H1 (cell line): ENCODE results near the gene TLK1. TPM values are rescaled to one million over a fixed set of nuclear protein-coding genes. Genes with fewer than 3 reads are reported as not detected.

ENCODE experiments used
- CTCF ChIA-PET: fragments of 300-600 bp; sonication (Branson Sonifier 250); formaldehyde crosslinking; loops from one replicate; lab custom pipeline; 2021; ENCODE audit not compliant: partially characterized antibody; lab: Charles Lee
- POLR2A ChIA-PET: fragments of 300-600 bp; sonication (Branson Sonifier 250); formaldehyde crosslinking; loops from one replicate; lab custom pipeline; 2021; ENCODE audit warnings: inconsistent platforms; ENCODE audit not compliant: partially characterized antibody; lab: Charles Lee
- DNase-seq, 2 experiments: peaks; one replicate each; pipeline versions ENCODE4 v3.0.0 to v3.0.0-alpha.2; 2010 to 2022; ENCODE audit warnings: low spot score in 2 of 2, low read depth in 1 of 2, mixed read lengths in 1 of 2
- FAIRE-seq: peaks from 2 replicates; lab custom pipeline; 2011; peaks lifted over from hg19 to GRCh38; lab: Jason Lieb, UNC
- H2AFZ ChIP-seq: 2 replicates; pipeline ENCODE4 v1.8.1; 2012; ENCODE audit warnings: low read length, inconsistent platforms
- H2AK5ac ChIP-seq: 2 replicates; pipeline ENCODE4 v1.6.1; 2013; ENCODE audit warnings: low read depth, low read length
- H2BK120ac ChIP-seq: replicated peaks from 2 replicates; pipeline ENCODE3; 2013; ENCODE audit warnings: low read depth, low read length, inconsistent platforms
- H2BK12ac ChIP-seq: 2 replicates; pipeline ENCODE4 v1.6.1; 2013; ENCODE audit warnings: low read depth, low read length
- H2BK15ac ChIP-seq: 2 replicates; pipeline ENCODE4 v1.6.1; 2013; ENCODE audit warnings: low read length
- H2BK20ac ChIP-seq: 2 replicates; pipeline ENCODE4 v1.6.1; 2013; ENCODE audit warnings: low read length
- H2BK5ac ChIP-seq: 2 replicates; pipeline ENCODE4 v1.6.1; 2013; ENCODE audit warnings: low read depth, low read length
- H3K14ac ChIP-seq: 2 replicates; pipeline ENCODE4 v1.6.1; 2013; ENCODE audit warnings: inconsistent platforms; ENCODE audit not compliant: insufficient read length
- H3K18ac ChIP-seq: 2 replicates; pipeline ENCODE4 v1.6.1; 2013; ENCODE audit warnings: low read length; ENCODE audit errors: extremely low read depth
- H3K23ac ChIP-seq: 2 replicates; pipeline ENCODE4 v1.6.1; 2013; ENCODE audit warnings: inconsistent platforms; ENCODE audit not compliant: insufficient read length
- H3K23me2 ChIP-seq: 2 replicates; pipeline ENCODE4 v1.6.1; 2013; ENCODE audit warnings: low read depth, low read length
- H3K27ac ChIP-seq: 2 replicates; pipeline ENCODE4 v1.6.1; 2011; ENCODE audit warnings: low read depth, low read length, inconsistent platforms
- H3K27me3 ChIP-seq, 4 experiments: replicated peaks in 1 of 4; 1 replicate in 1 of 4; 2 replicates in 3 of 4; pipeline versions ENCODE4 v1.6.1 to v1.8.1; 2011 to 2013; ENCODE audit warnings: low read length in 3 of 4, mild to moderate bottlenecking in 3 of 4, inconsistent platforms in 2 of 4, mixed read lengths in 2 of 4, moderate library complexity in 1 of 4; ENCODE audit not compliant: control insufficient read depth in 3 of 4, insufficient read depth in 3 of 4; ENCODE audit errors: extremely low read depth in 1 of 4
- H3K36me3 ChIP-seq, 4 experiments: 2 replicates each; pipeline versions ENCODE4 v1.6.1 to v1.8.1; 2011 to 2013; ENCODE audit warnings: mild to moderate bottlenecking in 4 of 4, low read length in 3 of 4, moderate library complexity in 2 of 4, control low read depth in 1 of 4, inconsistent platforms in 1 of 4; ENCODE audit not compliant: insufficient read depth in 4 of 4, control insufficient read depth in 2 of 4
- H3K4ac ChIP-seq: replicated peaks from 2 replicates; pipeline ENCODE3; 2013; ENCODE audit warnings: low read length, low read depth, mixed read lengths, inconsistent platforms; ENCODE audit not compliant: insufficient read length
- H3K4me1 ChIP-seq, 4 experiments: replicated peaks in 1 of 4; 1 replicate in 1 of 4; 2 replicates in 3 of 4; pipeline versions ENCODE4 v1.6.1 to v1.8.1; 2011 to 2013; ENCODE audit warnings: low read length in 3 of 4, inconsistent platforms in 2 of 4, mixed read lengths in 1 of 4; ENCODE audit not compliant: insufficient read depth in 4 of 4, control insufficient read depth in 3 of 4
- H3K4me2 ChIP-seq, 2 experiments: 2 replicates each; pipeline versions ENCODE4 v1.6.1 to v1.8.1; 2011 to 2013; ENCODE audit warnings: low read depth in 2 of 2, low read length in 2 of 2, control low read depth in 1 of 2, inconsistent platforms in 1 of 2, mild to moderate bottlenecking in 1 of 2; ENCODE audit not compliant: insufficient read depth in 1 of 2
- H3K4me3 ChIP-seq, 4 experiments: fragments of 200-600, 300-600 bp in 1 of 4; sonication (generic), shearing (Covaris generic), sonication (Bioruptor Twin) in 1 of 4; 2 replicates each; pipeline versions ENCODE4 v1.5.1 to v1.8.1; 2011 to 2016; ENCODE audit warnings: low read length in 4 of 4, low read depth in 3 of 4, control low read depth in 2 of 4, inconsistent platforms in 2 of 4, mild to moderate bottlenecking in 2 of 4, mixed read lengths in 1 of 4, moderate library complexity in 1 of 4; ENCODE audit not compliant: insufficient read depth in 2 of 4; ENCODE audit errors: extremely low read depth in 1 of 4
- H3K56ac ChIP-seq: replicated peaks from 2 replicates; pipeline ENCODE3; 2013; ENCODE audit warnings: low read depth, mild to moderate bottlenecking, mixed read lengths, low read length, inconsistent platforms; ENCODE audit not compliant: insufficient read length
- H3K79me1 ChIP-seq: 2 replicates; pipeline ENCODE4 v1.6.1; 2013; ENCODE audit warnings: low read depth, low read length, control low read depth
- H3K79me2 ChIP-seq, 2 experiments: 2 replicates each; pipeline versions ENCODE4 v1.6.1 to v1.8.1; 2012 to 2013; ENCODE audit warnings: low read length in 2 of 2, mild to moderate bottlenecking in 2 of 2, inconsistent platforms in 1 of 2; ENCODE audit not compliant: insufficient read depth in 2 of 2, control insufficient read depth in 1 of 2
- H3K9ac ChIP-seq, 4 experiments: replicated peaks in 1 of 4; 1 replicate in 1 of 4; 2 replicates in 3 of 4; pipeline versions ENCODE4 v1.6.1 to v1.8.1; 2011 to 2013; ENCODE audit warnings: low read depth in 3 of 4, low read length in 3 of 4, control low read depth in 2 of 4, mild to moderate bottlenecking in 2 of 4, moderate library complexity in 2 of 4, inconsistent platforms in 1 of 4; ENCODE audit errors: extremely low read depth in 1 of 4
- H3K9me3 ChIP-seq, 2 experiments: 2 replicates each; pipeline versions ENCODE4 v1.6.1 to v1.8.1; 2012 to 2013; ENCODE audit warnings: mild to moderate bottlenecking in 2 of 2, moderate library complexity in 2 of 2, control low read depth in 1 of 2, inconsistent platforms in 1 of 2, low read depth in 1 of 2, low read length in 1 of 2, mixed read lengths in 1 of 2; ENCODE audit not compliant: insufficient read depth in 2 of 2
- H4K20me1 ChIP-seq, 2 experiments: replicated peaks in 1 of 2; 2 replicates each; pipeline versions ENCODE3 to v1.8.1; 2011 to 2013; ENCODE audit warnings: inconsistent platforms in 2 of 2, low read length in 2 of 2, mild to moderate bottlenecking in 1 of 2; ENCODE audit not compliant: insufficient read depth in 2 of 2, control insufficient read depth in 1 of 2
- H4K5ac ChIP-seq: 2 replicates; pipeline ENCODE4 v1.6.1; 2013; ENCODE audit warnings: low read length, low read depth, mixed read lengths, inconsistent platforms; ENCODE audit not compliant: insufficient read length
- H4K8ac ChIP-seq: 2 replicates; pipeline ENCODE4 v1.8.0; 2013; ENCODE audit warnings: mild to moderate bottlenecking, moderate library complexity, low read length, inconsistent platforms; ENCODE audit not compliant: insufficient read depth; ENCODE audit errors: extremely low read depth
- H4K91ac ChIP-seq: replicated peaks from 2 replicates; pipeline ENCODE3; 2013; ENCODE audit warnings: low read length, mixed read lengths, inconsistent platforms; ENCODE audit not compliant: insufficient read length
- BCL11A ChIP-seq, 2 experiments: IDR thresholded peaks; one replicate each; pipeline ENCODE4 v1.6.1; 2011; ENCODE audit warnings: low read depth in 2 of 2, low read length in 2 of 2, mild to moderate bottlenecking in 2 of 2
- TAF1 ChIP-seq: IDR thresholded peaks from 2 replicates; pipeline ENCODE4 v1.6.1; 2011; ENCODE audit warnings: mild to moderate bottlenecking, low read depth, low read length
- WGBS, 2 experiments: shearing (Covaris generic) in 1 of 2; methylation state at CpG; one replicate each; pipeline versions ENCODE4 v1.1.6 to v1.1.7; 2013 to 2015; ENCODE audit warnings: low lambda C conversion rate in 2 of 2, mixed read lengths in 2 of 2, inconsistent platforms in 1 of 2, low coverage in 1 of 2, missing lambda C conversion rate in 1 of 2; ENCODE audit not compliant: insufficient replicate concordance in 2 of 2, insufficient coverage in 1 of 2, insufficient read length in 1 of 2; ENCODE audit errors: extremely low coverage in 1 of 2, missing lambda C conversion rate in 1 of 2; 5-methylcytosine and 5-hydroxymethylcytosine counted together
- polyA plus RNA-seq, 7 experiments: library from polyadenylated mRNA; depleted of rRNA in 3 of 7; stranded (reverse) in 5 of 7; unstranded in 2 of 7; fragments of >200 nt in 5 of 7; fragments of 200-250 nt in 2 of 7; gene quantifications; 1 replicate in 5 of 7; 2 replicates in 1 of 7; 4 replicates in 1 of 7; pipeline versions ENCODE4 v1.2.1 to v1.2.3, GENCODE V29; 2011 to 2013; ENCODE audit warnings: missing spikeins in 2 of 7, mixed read lengths in 2 of 7
- total RNA-seq: library from RNA; stranded (reverse); fragmentation: NEBNext Ultra II Directional; extraction: Animal tissue kit (Norgen Biotek cat#: 25700); gene quantifications from 2 replicates; pipeline ENCODE4 v1.2.1, GENCODE V29; 2021

Gene TLK1
- total and polyA plus RNA-seq, 2 of the 8 experiments (the other 6 are each of a cell fraction or from before 2014, with no cell fraction given): 11.2 to 102 TPM

DNA sequence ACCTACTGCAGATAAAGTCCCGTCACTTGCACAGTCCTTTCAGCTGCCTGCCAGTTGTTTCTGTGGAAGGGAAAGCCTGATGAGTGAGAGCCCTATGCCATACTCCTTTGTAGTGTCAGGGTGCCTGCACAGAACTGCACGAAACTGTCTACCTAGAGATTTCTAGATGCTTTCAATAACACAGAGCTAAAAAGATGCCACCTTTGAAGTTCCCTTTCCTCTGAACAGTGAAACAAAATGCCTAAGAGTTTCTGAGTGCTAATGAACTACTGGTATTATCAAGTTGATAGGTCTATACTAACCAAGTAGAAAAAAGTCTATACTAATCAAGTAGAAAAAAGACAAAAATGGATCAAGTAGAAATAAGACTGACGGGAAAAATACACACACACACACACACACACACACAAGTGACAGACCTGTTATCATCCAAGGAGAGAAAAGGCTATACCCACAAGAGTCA is 79.0 kb downstream of the TLK1 start:
- WGBS, 2 experiments: 96% methylated on average over 3 of the region's 3 CpGs; no CpG with 5 or more reads in 1 of the 2 experiments
- H4K8ac ChIP-seq: no peak overlapping the region
- H4K91ac ChIP-seq: no peak overlapping the region
- H3K4me1 ChIP-seq: peaks cover 0 to 4% (median 0%) of the 10 kb centered on the region in 4 experiments; a peak in 2 of 7 replicates
- H3K36me3 ChIP-seq: peaks cover 0 to 6% (median 1%) of the 10 kb centered on the region in 4 experiments; a peak in 3 of 8 replicates
- no peak overlapping the region for H2BK20ac ChIP-seq
- no peak overlapping the region for H2BK120ac ChIP-seq
- H4K20me1 ChIP-seq: peaks cover 0 to 2% of the 10 kb centered on the region in 2 experiments
- H3K79me1 ChIP-seq: 0 out of 2 replicates have a peak, but pooled peaks cover 2% of the 10 kb centered on the region
- no peaks in the 10 kb centered on the region for H3K27me3 ChIP-seq
- no peak overlapping the region for H2BK12ac ChIP-seq
- H3K79me2 ChIP-seq: peaks cover 0 to 90% of the 10 kb centered on the region in 2 experiments; a peak in 3 of 4 replicates
- no peak overlapping the region for H3K56ac ChIP-seq
- H3K4me2 ChIP-seq: no peak overlapping the region
- no peak overlapping the region for H2AFZ ChIP-seq
- H3K9me3 ChIP-seq: no peaks in the 10 kb centered on the region
- TF ChIP-seq BCL11A (IDR thresholded peaks at IDR 0.05; ENCODE audit: low read depth in 2 of 2, low read length in 2 of 2): no peak
- no peak for TF ChIP-seq TAF1
- TF ChIP-seq, all 59 proteins: peak for 0
- no peak overlapping the region for H3K9ac ChIP-seq
- no peak overlapping the region for H3K4me3 ChIP-seq
- DNase-seq (no peak), FAIRE-seq (no peak)
- no peak overlapping the region for H3K18ac ChIP-seq
- H3K23me2 ChIP-seq: no peaks in the 10 kb centered on the region
- ChIA-PET POLR2A (interaction anchor here (0.9 to 1.1 kb wide), 2 partner anchors 9 to 23 kb away, joined by 3 to 4 read pairs; no protein-coding TSS in a partner anchor), CTCF (interaction anchor here (0.7 to 1.3 kb wide), 2 partner anchors 22 to 335 kb away, joined by 3 read pairs; no protein-coding TSS in a partner anchor)
- no peak overlapping the region for H3K14ac ChIP-seq
- no peak overlapping the region for H2AK5ac ChIP-seq
- no peak overlapping the region for H3K23ac ChIP-seq
- H2BK15ac ChIP-seq: no peak overlapping the region
- no peak overlapping the region for H4K5ac ChIP-seq
- no peak overlapping the region for H3K4ac ChIP-seq
- no peak overlapping the region for H2BK5ac ChIP-seq
- H3K27ac ChIP-seq: no peak overlapping the region
